ENCODE results near the gene CD86. TPM values are rescaled to one million over a fixed set of nuclear protein-coding genes. Genes with fewer than 3 reads are reported as not detected.

Gene CD86
- polyA plus RNA-seq, 6 donors from 2014 or later = 18.0 to 61.4 (median 45.4) TPM

DNA sequence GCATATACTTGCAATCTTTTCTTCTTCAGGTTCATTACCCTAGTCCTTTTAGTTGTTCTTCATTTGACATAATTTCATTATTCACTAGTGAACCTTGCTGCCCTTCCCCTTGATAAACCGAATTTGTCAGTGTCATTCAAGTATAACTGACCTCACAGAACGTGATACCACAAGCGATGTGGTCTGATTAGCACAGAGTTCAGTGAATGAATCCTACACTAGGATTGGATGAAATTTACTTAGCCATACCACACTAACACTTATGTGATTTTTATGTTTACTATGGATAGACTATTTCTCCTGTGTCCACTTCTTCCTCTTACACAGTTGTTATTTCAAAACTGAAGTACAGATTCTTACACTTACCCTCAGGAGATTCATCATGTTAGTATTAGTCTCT, 27.2 kb downstream of the CD86 start:
- ATAC-seq (ENCODE audit: low read depth in 2 of 2) (no peak), DNase-seq (no peak)
- Mint-ChIP-seq H3K27ac (peak overlapping the region in 2 of 6 donors; percentile 8 to 52), H3K4me1 (peaks cover 37 to 76% (median 70%) of the 10 kb centered on the region in 3 donors), H3K36me3 (peaks cover 0 to 11% of the 10 kb centered on the region in 2 donors), H3K27me3 (no peaks in the 10 kb centered on the region), H3K9me3 (no peaks in the 10 kb centered on the region), H3K4me3 (peak overlapping the region in 1 of 8 donors; percentile 12)

DNA sequence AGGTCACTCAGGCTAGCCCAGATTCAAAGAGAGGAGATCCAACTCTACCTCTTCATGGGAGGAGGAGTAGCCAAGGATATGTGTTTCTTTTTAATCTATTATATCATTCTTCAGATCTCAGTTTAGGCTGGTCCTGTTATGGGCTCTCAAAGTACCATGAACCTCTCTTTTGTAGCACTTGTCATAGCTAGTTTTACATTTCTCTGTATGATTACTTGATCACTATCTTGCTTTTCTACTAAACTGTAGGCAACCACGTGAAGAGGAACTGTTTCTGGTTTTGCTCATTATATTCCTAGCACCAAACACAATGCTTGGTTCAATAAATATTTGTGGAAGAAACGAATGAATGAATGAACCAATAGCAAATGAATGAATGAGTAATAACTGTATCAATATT, 29.6 kb downstream of the CD86 start:
- no peak for DNase-seq
- Mint-ChIP-seq H3K9me3 (no peaks in the 10 kb centered on the region), H3K27me3 (no peaks in the 10 kb centered on the region), H3K4me3 (no peak overlapping the region), H3K27ac (peak overlapping the region in 2 of 6 donors; percentile 11 to 16), H3K36me3 (peaks cover 0 to 16% of the 10 kb centered on the region in 2 donors), H3K4me1 (peaks cover 29 to 54% (median 48%) of the 10 kb centered on the region in 3 donors)
- no peak for ATAC-seq (ENCODE audit: low read depth in 2 of 2)

DNA sequence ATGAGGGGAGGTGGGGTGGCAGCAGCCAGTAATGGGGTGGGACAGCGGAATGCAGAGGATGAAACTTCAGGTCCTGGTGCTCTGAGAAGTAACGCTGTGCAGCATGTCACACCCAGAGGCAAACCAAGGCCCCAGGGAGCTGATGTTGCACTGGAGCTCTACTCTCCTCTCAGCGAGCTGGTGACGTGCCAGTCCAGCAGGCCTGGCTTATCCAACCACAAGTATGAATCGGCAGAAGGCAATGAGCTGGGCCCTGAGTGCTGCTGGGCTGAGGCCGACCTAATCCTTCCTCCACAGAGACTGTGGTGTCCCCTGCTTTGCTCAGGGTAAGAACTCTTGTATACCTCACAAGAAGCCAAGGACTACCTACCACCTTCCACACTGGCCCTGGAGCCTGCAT, 30.5 kb downstream of the CD86 start:
- Mint-ChIP-seq H3K4me1 (peaks cover 33 to 49% (median 48%) of the 10 kb centered on the region in 3 donors), H3K36me3 (peaks cover 0 to 16% of the 10 kb centered on the region in 2 donors), H3K27ac (no peak overlapping the region), H3K4me3 (no peak overlapping the region), H3K27me3 (no peaks in the 10 kb centered on the region), H3K9me3 (no peaks in the 10 kb centered on the region)
- DNase-seq = no peak
- ATAC-seq (ENCODE audit: low read depth in 2 of 2) = no peak

DNA sequence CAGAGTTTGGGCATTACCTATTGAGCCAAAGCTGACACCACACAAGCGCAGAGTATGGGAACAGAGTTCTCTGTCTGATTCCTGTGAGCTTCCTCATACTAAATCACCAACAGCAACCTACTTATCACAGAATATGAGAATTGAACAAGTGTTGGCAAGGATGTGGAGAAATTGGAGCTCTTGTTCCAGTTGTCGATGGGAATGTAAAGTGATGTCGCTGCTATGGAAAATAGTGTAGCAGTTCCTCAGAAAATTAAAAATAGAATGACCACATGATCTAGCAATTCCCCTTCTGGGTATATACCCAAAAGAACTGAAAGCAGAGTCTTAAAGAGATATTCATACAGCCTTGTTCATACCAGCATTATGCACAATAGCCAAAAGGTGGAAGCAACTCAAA, 33.4 kb downstream of the CD86 start:
- Mint-ChIP-seq H3K9me3 (no peaks in the 10 kb centered on the region), H3K27ac (peak overlapping the region in 2 of 6 donors; percentile 30 to 38), H3K4me1 (peaks cover 41 to 48% (median 46%) of the 10 kb centered on the region in 3 donors), H3K27me3 (no peaks in the 10 kb centered on the region), H3K4me3 (no peak overlapping the region), H3K36me3 (peaks cover 0 to 10% of the 10 kb centered on the region in 2 donors)
- no peak for DNase-seq
- no peak for ATAC-seq (ENCODE audit: low read depth in 2 of 2)

DNA sequence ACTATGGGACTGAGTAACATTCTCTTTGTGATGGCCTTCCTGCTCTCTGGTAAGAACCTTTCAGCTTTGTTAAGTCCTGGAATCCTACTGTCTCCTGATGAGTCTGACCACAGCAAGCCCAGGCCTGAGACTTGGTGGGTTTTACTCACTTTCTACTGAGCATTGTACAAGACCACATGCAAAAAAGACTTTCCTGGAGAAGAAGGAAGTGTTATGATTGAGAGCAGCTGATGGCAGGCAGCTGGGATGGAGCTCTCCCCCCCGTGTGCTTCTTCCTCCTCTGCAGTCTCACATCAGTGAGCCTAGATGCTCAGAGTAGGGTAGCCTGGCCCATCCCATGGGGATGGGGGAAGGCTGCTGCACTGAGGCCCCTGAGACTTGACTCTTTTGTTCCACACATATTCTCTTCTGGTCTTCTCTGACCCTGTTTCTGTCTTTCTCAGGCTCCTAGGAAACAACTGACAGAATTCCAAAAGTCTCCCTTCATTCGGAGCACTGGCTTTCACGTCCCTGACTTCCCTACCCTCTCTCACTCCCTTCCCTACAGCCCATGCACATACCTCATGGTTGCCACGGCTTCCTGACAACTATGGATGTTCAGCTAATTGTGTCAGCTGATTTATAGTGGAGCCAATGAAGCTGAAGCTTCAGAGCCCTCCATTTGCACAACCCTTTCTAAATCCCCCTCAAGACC, 36.6 kb downstream of the CD86 start:
- Mint-ChIP-seq H3K4me3 (peak overlapping the region; percentile 14 to 79 (median 64)), H3K27ac (peak overlapping the region; percentile 40 to 95 (median 84))

DNA sequence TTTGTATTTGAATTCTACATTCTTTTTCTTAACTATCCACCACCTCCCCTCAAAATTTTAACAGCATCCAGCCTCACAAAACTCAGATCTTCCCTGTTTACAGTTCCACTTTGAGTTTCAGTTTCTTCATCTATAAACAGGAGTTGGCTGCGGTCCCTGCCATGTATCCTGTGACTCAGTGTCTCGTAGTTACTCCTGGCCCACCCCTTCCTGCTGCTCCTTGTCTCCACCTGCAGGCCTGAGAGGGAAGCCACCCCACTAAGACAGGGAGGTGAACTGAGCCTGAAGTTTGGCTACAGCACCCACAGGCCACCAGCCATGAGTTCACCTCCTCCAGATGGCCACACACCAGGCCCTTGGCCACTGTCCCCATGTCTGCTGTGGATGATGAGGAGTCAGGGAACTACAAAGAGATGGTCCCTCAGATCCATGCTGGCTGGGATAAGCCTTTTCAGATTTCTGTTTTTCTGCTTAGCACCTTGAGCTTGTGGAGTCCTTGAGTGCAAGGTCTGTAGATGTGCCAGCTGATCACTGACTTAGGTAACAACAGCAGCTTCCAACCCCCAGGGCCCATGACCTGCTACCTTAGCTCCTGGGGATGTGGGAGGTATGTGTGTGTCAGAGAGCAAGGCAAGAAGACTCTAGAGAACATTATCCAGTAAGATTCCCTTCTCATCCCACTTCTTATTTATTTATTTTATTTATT, 37.5 kb downstream of the CD86 start:
- DNase-seq (no peak), ATAC-seq (ENCODE audit: low read depth in 2 of 2) (peak; percentile 33 to 42)
- H3K27ac Mint-ChIP-seq = peak overlapping the region in 5 of 6 donors; percentile 70 to 95 (median 88)
- no peaks in the 10 kb centered on the region for H3K27me3 Mint-ChIP-seq
- H3K4me3 Mint-ChIP-seq = peak overlapping the region in 6 of 8 donors; percentile 48 to 79 (median 56)
- H3K9me3 Mint-ChIP-seq = no peaks in the 10 kb centered on the region
- H3K36me3 Mint-ChIP-seq = peaks cover 0 to 4% of the 10 kb centered on the region in 2 donors
- H3K4me1 Mint-ChIP-seq = peaks cover 26 to 28% (median 27%) of the 10 kb centered on the region in 3 donors

More for the DNA sequence above, 36.6 kb downstream of the CD86 start:
- peaks cover 0 to 4% of the 10 kb centered on the region in 2 donors for H3K36me3 Mint-ChIP-seq
- peaks cover 27 to 34% (median 33%) of the 10 kb centered on the region in 3 donors for H3K4me1 Mint-ChIP-seq
- H3K9me3 Mint-ChIP-seq = no peaks in the 10 kb centered on the region
- peak; percentile 26 for DNase-seq
- peak; percentile 85 to 88 for ATAC-seq (ENCODE audit: low read depth in 2 of 2)
- H3K27me3 Mint-ChIP-seq = no peaks in the 10 kb centered on the region

DNA sequence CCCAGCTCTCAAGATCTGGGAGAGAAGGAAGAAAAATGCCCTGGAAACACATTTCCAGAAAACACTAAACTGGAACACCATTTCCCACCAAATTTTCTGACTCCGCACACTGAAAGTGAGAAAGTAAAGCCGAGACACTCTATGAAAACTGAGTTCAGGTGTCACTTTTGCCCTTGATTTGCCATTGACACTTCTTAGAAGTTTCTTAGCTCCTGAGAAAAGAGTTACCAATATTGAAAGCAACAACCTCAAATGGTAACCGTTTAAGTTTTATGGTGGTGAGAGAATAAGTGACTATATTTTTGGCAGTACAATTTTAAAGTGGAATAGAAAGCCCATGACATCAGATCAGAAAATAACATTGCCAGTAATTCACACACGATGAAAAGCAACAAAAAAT, 39.0 kb downstream of the CD86 start:
- Mint-ChIP-seq H3K4me1 (peaks cover 24 to 27% (median 26%) of the 10 kb centered on the region in 3 donors), H3K27me3 (no peaks in the 10 kb centered on the region), H3K27ac (no peak overlapping the region), H3K4me3 (no peak overlapping the region), H3K36me3 (no peaks in the 10 kb centered on the region), H3K9me3 (no peaks in the 10 kb centered on the region)
- DNase-seq (no peak), ATAC-seq (ENCODE audit: low read depth in 2 of 2) (no peak)

DNA sequence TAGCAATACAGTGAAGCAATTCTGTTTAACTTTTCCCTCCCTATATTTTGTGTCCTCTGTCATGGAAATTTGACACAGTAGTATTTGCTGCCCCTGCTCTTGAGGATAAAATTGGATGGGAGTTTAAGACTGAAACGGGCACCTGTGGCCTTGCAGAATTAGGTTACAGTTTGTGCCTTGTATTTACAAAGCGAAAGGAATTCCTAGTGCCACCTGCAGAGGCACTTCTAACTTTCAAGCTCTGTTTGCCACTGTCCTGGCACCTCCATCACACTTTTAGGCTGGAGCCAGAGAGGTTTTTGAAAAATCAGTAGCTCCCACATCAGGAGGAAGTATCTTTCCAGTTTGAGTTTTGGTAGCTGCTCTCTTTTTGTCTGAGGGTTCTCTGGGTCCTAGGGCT, 39.5 kb downstream of the CD86 start:
- Mint-ChIP-seq H3K4me3 (no peak overlapping the region), H3K36me3 (no peaks in the 10 kb centered on the region), H3K9me3 (no peaks in the 10 kb centered on the region), H3K27ac (no peak overlapping the region), H3K4me1 (peaks cover 24 to 27% (median 26%) of the 10 kb centered on the region in 3 donors), H3K27me3 (no peaks in the 10 kb centered on the region)
- ATAC-seq (ENCODE audit: low read depth in 2 of 2) (no peak), DNase-seq (no peak)

DNA sequence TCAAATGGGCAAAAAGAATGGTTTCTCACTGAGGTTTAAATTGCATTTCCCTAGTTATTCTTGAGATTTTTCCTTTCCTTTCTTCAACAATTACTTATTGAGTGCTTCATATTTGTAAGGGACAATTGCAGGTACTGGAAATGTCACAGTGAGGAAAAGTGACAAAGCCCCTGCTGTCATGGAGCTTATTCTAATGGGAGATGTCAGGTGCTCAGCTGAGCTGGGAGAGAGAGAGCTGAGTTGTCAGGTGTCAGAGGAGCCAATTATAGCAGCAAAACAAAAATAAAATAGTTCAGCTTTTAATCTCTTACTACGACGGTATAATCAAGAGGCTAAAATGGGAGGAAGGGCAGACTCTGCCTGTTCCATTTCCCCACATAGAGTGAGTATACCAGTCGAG, 42.0 kb downstream of the CD86 start:
- H3K27me3 Mint-ChIP-seq = no peaks in the 10 kb centered on the region
- no peak overlapping the region for H3K27ac Mint-ChIP-seq
- no peak overlapping the region for H3K4me3 Mint-ChIP-seq
- H3K9me3 Mint-ChIP-seq = no peaks in the 10 kb centered on the region
- H3K36me3 Mint-ChIP-seq = no peaks in the 10 kb centered on the region
- H3K4me1 Mint-ChIP-seq = peaks cover 12 to 21% (median 15%) of the 10 kb centered on the region in 3 donors
- ATAC-seq (ENCODE audit: low read depth in 2 of 2) = no peak
- DNase-seq = no peak

DNA sequence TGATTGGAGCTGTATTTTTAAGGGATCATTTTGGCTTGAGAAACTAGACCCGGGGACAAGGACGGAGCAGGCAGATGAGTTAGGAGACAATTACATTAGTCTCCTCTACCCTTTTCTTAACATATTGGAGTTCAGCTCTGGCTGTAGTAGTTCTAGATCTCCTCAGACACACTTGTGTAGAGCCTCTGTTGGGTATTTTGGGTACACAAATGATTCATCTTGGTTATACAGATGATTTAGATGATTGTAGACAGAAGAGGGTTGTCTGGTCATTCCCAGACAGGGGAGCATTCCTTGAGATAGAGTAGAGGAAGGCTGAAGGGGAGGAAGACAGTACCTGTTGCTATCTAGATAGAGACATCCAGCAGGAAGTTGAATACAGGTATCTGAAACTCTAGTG, 43.4 kb downstream of the CD86 start:
- ATAC-seq (ENCODE audit: low read depth in 2 of 2) (no peak), DNase-seq (no peak)
- Mint-ChIP-seq H3K4me1 (peaks cover 7 to 15% (median 10%) of the 10 kb centered on the region in 3 donors), H3K4me3 (no peak overlapping the region), H3K27ac (no peak overlapping the region), H3K9me3 (no peaks in the 10 kb centered on the region), H3K27me3 (no peaks in the 10 kb centered on the region), H3K36me3 (no peaks in the 10 kb centered on the region)

DNA sequence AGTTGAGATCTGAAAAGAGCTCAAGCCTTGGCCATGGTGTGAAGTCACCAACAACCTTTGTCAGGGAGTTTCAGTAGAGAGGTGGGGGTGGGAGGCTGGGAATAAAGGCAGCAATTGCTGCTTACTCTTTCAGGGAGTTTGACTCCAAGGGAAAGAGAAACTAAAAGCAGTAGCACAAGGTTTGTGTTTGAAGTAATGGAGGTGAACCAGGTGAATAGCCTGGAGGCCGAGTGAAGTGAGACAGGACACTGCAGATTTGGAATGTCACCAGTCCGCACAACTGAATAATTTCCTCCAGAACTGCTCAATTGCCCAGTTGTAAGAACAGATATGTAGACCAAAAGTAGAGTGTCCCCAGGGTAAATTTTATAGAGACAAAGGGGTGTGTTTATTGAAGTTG, 44.1 kb downstream of the CD86 start:
- Mint-ChIP-seq H3K4me1 (peaks cover 7 to 15% (median 10%) of the 10 kb centered on the region in 3 donors), H3K4me3 (no peak overlapping the region), H3K36me3 (no peaks in the 10 kb centered on the region), H3K27ac (no peak overlapping the region), H3K9me3 (no peaks in the 10 kb centered on the region), H3K27me3 (no peaks in the 10 kb centered on the region)
- no peak for DNase-seq
- ATAC-seq (ENCODE audit: low read depth in 2 of 2) = no peak

DNA sequence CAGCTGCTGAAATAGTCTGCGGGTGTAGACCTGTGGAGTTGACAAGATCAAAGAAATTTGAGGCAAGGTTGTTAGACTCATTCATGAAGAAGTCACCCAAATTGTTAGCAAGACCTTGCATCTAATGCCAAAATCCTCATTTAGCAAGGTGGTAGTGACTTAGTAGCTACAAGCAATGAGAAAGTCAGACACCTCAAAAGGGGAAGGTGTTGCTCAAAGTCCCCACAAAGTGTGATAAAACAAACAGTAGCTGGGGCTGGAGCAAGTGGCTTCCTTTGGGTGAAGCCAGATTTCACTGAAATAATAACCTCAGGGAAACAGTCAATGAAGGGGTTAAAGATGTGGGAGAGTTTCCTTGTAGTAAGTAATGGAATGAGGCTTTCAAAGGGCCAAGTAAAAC, 44.9 kb downstream of the CD86 start:
- Mint-ChIP-seq H3K36me3 (no peaks in the 10 kb centered on the region), H3K9me3 (no peaks in the 10 kb centered on the region), H3K4me1 (peaks cover 7 to 15% (median 10%) of the 10 kb centered on the region in 3 donors), H3K27ac (no peak overlapping the region), H3K27me3 (no peaks in the 10 kb centered on the region), H3K4me3 (no peak overlapping the region)
- DNase-seq = no peak
- no peak for ATAC-seq (ENCODE audit: low read depth in 2 of 2)

DNA sequence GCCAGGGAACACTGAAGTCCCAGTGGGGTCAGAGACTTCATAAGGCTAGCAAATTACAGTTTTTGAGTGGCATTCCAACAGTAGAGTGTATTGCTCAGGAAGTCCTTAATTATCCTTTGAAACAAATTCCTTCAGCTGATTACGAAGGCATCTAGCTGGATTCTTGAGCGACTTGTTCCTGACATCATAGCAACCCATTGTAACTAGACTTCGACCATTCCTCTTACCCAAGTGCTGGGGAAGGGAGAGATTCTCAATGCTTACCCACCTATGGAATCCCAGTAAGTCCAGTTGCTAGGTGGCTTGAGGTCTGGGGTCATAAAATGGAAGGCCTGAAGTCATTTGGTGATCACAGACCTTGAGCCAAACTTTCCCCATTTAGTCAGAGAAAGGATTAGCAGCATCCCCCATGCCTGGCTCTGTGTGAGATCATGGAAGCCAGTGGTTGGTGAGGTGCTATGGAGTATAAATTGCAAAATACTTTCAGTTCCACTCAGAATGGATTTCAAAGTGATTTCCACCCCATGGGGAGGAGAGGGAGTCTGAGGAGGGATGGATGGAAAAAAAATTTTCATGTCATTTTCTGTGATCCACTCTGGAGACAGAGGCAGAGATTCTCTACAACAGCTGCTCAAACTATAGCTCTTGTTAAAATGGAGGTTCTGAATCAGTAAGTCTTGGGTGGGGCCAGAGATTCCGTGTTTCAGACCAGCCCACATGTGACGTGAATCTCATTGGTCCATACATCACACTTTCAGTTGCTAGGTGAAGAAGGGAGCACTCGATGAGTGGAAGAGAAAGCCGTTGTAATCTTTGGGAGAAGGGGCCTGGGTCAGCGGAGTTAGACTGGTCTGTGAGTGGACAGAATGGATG, 45.7 kb downstream of the CD86 start:
- Mint-ChIP-seq H3K27ac (peak overlapping the region in 5 of 6 donors; percentile 42 to 98 (median 60)), H3K27me3 (no peaks in the 10 kb centered on the region), H3K4me1 (peaks cover 7 to 15% (median 10%) of the 10 kb centered on the region in 3 donors), H3K9me3 (no peaks in the 10 kb centered on the region), H3K36me3 (no peaks in the 10 kb centered on the region), H3K4me3 (peak overlapping the region; percentile 18 to 83 (median 64))
- peak; percentile 96 for ATAC-seq (ENCODE audit: low read depth in 2 of 2)
- peak; percentile 40 for DNase-seq

All from naive B cell (primary cell).